HG03064 (cell line): ENCODE data around the gene PTPRJ.

Experiments
- ATAC-seq: cut with Tn5 transposase; IDR thresholded peaks from one replicate; pipeline ENCODE4 v1.9.1; 2021; ENCODE audit warnings: low read depth; ENCODE audit not compliant: unreplicated experiment

The PTPRJ gene

DNA sequence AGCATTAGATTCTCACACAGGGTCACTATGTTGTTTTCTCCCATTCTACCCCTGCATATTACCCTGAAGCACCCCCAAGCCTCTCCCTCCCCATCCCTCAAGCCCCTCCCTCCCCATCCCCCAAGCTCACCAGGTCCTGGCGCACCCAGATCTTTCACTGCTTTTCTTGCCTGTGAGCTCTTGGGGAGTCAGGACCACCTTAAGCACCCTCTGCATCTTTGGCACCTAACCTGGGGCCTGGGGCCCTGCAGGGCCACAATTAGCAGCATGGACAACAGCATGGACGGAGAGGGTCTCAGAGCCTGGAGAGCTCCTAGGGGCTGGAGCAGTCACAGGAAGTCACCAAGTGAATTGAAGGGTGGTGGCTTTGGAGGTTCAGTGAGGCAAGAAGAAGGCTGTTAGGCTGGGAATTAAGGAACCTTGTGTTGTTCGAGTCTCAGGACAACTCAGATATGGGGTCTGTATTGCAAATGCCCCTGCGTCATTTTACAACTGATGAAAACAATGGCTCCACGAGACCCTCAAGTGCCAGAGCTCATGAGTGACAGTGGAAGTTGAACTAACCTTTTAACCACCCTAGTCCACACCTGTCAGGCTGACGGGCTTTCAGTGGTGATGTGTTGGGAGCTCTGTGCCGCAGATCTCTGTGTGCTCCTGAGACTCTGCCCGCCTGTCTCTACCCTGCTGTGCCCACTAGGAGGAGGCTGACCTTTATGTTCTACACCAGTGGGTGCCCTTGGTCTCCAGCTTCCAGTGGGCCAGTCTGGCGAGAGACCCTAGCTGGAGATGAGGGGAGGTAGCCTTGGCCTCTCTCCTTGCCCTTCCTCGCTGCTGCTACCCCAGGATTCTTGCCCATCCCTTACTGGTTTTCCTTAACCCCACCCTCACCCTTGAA lies 125.0 kb downstream of the PTPRJ start:
- ATAC-seq: no peak

DNA sequence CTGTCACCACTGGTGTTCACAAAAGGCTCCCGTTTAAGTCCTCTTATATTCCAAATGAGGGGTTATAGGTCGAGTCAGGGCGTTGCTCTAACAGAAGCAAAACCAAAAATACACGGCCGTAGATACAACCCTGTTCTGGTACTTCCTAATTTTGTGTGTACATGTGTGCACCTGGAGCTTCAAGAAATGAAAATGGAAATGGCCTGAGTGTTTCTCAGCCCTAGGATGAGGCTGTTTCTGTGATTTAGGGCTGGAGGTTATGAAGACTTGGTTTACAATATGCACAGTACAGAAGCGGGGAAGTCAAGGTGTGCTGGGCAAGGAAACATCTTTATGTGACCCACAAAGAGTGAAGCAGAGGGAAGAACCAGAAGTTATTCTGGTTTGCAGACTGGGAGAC lies 125.8 kb downstream of the PTPRJ start:
- ATAC-seq: no peak

DNA sequence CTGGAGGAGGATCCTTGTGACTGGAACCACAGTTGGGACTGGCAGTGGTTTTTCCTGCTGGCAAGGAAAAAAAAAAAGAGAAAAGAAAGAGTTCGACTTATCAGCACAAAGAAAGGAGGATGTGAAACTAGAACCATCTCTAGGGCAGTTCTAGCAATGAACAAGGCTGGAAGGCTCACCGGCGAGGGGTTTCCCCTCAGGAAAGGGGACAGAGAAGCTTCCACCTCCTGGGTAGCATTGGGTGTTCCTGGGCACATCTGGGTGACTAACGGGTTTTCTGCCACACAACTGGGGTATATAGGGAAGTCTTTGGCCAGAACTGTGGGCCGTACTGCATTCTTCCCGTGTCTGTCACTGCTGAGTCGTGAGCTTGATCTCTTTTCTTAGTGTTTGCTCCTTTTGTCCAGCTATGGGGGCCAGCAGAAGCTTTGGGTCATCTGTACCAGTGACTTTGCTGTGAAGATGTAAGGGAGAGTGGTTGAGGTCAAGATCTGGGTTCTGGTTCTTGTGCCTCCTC lies 126.9 kb downstream of the PTPRJ start:
- ATAC-seq: peak; percentile 83

DNA sequence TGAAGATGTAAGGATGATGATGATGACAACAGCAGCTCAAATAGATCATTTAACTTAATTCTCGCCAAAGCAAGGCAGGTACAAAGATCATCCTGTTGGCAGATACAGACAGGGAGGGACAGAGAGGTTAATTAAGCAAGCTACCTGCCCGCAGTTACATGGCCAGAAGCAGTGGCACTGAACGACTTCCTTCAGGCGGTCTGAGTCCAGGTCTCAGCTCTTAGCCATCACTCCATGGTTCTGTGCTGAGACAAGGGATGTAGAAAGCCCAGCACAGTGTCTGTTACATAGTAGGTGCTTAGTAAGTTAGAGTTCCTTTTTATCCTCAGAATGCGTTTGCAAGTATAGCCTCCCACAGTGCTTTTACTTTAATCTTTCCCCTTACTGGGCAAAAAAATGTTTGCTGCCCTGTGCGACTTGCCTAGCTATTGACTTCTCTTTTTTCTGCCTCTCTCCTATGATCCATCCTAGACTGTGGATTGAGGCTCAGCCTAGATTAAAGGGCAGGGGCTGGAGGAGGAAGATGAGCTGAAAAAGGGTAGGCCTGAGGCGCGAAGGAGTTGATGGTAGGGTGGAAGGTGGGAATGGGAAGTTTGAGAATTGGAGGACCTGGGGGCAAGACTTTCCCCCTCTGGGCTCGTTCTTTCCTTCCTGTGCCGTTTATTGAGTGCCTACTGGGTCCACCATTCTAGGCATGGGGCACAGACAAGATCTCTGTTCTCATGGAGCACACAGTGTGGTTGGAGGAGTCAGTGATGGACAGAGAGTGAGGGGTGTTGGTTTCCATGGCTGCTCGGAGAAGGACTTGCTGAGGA lies 128.1 kb downstream of the PTPRJ start:
- ATAC-seq: no peak

DNA sequence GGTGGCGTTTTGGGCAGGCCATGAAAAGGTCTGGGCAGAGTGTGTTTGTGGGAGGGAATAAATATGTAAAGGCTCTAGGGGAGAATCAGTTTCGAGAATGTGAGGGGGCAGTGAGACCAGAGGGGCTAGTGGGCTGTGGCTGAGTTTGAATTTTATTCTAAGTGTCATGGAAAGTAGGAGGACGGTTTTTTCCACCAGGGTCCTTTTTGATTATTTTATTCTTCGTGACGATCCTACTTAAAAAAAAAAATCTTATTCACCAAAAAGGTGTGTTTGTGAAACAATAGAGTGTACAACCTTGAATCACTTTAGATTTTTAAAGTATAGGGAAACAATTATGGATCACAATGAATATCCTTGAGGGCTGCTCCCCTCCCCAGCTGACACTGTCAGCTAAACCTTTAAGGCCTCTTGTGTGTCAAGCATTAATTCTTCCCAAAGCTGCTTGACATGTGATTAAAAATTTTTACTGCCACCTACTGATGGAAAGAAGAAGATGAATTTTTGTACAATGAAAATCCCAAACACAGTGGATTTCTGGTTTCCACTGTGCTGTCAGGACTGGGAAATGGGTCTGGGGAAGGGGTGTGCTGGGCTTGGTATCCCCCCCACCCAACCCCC lies 128.8 kb downstream of the PTPRJ start:
- no peak for ATAC-seq

DNA sequence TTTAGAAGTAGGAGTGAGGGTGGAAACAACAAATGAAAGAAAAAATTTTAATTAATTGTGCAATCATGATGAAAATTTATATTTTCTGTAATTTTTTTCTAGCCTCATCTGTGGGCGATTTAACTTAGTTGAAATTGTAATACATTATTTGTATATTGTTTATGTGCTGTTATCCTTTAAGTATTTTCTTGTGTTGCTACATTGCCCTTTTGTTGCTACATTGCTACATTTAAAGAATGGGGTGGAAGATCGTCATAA lies 130.1 kb downstream of the PTPRJ start:
- ATAC-seq: no peak

DNA sequence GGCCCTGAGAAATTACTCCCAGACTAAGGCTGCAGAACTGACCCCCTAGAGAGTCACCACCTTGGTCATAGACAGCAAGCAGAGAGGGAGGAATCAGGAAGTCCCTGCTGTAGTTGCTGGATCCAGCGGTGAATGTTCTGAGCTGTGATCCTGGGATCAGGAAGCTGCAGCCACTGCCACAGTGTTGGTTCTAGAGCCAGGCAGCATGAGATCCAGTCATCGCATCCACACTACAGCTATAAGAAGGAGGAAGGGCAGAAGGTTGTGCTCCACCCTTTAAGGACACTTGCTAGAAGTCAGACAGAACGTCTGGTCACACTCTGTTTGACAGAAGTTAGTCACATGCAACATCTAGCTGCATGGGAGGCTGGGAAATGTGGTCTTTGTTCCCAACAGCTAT lies 131.5 kb downstream of the PTPRJ start:
- ATAC-seq: no peak

DNA sequence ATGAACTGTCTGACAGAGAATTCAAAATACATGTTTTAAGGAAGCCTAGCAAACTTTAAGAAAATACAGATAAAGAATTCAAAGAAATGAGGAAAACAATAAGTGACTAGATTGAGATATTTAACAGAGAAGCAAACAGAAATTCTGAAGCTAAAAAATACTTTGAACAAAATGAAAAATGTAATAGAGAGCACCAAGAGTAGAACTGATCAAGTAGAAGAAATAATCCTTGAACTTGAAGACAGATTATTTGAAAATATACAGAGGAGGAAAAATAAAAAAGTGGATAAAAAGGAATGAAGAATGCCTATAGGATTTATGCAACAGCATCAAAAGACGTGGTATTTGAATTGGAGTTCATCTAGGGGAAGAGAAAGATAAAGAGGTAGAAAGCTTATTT lies 134.4 kb downstream of the PTPRJ start:
- ATAC-seq: no peak

DNA sequence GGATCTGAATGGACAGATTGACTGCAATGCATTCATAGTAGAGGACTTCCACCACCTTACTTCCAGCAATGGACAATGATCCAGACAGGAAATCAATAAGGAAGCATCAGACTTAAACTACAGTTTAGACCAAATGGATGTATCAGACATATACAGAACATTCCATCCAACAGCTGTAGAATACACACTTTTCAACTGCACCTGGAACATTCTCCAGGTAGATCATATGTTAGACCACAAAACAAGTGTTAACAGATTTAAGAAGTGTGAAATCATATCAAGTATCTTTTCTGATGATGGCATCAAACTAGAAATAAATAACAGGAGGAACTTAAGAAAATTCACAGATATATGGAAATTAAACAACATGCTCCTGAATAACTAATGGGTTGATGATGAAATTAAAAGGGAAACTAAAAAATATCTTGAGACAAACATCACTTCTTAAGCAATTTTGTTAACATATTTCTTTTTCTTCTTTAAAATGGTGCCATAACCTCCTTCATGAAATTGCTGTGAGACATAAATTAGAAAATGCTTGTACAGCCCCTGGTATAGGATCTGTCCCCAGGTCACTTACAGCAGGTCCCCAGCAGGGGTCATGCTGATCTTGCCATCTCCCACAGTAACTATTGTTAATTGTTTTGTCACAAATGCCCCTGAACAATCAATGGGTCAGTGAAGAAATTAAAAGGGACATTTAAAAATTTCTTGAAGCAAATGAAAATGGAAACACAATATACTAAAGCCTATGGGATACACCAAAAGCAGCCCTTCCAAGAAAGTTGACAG lies 136.3 kb downstream of the PTPRJ start:
- no peak for ATAC-seq

DNA sequence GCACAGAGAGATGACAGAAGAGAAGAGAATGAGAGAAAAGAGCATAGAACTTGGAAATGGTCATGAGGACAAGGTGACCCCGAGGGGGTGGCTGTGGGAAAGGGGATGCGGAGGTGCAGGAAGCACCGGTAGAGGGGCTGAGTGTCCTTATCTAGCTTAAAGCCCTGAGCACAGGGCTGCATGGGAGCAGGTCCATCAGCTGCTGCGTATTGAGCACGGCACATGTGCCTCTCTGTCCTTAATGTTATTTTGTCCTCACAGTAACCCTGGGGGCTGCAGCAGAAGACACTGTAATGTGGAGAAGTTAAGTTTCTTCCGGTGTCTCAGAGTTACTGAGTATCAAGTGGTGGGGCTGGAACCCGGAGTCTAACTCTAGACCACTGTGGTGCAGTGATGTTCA lies 141.9 kb downstream of the PTPRJ start:
- ATAC-seq: no peak

DNA sequence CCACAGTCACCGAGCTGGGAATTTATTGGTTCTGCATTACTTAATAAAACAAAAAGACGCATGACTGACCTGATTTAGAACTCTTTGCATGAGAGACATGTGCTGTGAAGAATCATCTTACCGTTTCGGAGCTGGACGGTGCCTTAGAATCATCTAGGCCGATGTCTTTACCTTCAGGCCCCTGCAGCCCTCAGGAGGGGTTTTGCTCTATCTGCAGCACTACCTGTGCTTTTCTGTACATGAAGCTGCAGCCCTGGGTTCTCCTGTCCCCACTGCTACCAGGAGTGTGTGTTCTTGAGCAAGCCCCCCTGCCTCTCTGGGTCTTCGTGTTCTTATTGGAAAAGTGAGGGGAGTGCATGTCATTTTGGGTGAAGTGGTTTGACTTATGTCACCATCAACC lies 142.3 kb downstream of the PTPRJ start:
- no peak for ATAC-seq

DNA sequence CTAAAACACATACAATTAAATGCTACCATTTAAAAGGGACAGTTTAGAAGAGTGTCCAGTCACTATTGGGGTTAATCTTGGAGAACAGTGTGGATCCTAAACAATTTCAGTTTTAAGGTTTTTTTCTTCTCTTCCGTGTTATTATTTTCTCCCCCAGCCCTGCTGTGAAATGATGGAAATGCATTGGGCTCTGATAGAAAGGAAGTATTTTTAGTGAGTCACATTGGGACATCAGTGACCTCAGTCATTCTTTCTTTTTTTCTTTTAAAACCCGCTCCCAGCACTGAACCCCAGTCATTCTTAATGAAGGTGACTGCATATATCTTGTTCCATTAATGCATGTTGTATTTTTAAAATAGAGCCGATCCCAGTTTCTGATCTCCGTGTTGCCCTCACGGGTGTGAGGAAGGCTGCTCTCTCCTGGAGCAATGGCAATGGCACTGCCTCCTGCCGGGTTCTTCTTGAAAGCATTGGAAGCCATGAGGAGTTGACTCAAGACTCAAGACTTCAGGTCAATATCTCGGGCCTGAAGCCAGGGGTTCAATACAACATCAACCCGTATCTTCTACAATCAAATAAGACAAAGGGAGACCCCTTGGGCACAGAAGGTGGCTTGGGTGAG lies 143.0 kb downstream of the PTPRJ start:
- no peak for ATAC-seq

DNA sequence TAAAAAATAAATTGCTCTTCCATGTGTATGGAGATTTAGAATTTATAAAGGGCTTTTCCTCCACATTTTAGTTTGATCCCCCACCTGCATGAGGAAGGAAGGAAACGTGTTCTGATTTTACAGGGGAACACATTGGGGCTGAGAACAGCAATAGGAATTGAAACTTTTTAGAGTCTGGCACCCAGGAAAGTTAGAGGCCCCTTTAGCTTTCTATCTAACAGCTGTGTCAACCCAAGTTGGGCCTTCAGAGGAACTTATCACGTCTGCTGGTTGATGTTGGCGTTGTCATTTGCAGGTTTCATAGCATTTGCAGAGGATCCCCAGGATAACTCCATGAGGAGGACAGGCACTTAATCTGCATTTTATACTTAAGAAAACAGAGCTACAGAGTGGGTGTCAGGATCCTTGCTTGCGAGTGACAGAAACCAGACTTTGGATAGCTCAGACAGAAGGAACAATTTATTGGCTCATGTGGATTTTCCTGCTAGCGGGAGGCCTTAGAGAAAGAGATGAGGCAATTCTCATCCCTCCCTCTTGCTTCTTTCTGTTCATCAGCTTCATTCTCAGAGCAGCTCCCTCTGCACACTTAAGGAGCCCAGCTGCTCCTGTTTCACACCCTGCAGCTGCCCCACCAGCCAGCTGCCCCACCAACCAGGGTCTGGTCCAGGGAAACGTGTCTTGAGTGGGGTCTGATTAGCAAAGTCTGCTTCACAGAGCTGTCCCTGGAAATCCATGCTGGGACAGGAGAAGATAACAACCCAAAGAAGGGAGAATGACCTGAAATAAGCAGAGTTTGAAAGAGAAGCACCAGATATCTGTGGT lies 143.8 kb downstream of the PTPRJ start:
- ATAC-seq: no peak

DNA sequence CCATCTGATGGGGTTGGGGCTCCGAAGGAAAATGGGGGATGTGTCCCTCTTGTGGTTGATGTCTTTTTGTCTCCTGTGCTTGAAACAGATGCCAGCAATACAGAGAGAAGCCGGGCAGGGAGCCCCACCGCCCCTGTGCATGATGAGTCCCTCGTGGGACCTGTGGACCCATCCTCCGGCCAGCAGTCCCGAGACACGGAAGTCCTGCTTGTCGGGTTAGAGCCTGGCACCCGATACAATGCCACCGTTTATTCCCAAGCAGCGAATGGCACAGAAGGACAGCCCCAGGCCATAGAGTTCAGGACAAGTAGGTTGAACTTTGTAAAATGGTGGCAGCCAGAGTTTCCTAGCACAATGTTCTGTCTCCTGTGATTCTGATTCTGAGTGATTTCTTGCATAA lies 144.5 kb downstream of the PTPRJ start:
- ATAC-seq: no peak

DNA sequence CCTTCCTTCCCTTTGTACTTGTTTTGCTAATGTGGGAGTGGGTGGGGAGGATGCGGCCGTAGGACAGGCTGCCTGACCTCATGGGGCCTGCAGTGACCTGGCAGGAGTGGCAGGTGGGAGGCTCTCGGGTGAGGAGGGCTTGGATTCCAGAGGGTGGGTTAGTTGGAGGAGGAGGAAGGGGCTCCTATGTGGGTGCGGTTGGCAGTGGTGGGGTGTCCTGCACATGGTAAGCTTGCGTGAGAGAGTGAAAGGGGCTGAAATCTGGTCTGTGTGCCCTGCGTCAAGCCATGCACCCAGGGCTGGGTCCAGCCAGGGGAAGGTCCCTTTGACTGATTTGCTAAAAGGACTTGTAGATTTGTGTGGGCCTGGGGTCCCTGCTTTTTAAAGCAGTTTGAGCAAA lies 145.5 kb downstream of the PTPRJ start:
- no peak for ATAC-seq

DNA sequence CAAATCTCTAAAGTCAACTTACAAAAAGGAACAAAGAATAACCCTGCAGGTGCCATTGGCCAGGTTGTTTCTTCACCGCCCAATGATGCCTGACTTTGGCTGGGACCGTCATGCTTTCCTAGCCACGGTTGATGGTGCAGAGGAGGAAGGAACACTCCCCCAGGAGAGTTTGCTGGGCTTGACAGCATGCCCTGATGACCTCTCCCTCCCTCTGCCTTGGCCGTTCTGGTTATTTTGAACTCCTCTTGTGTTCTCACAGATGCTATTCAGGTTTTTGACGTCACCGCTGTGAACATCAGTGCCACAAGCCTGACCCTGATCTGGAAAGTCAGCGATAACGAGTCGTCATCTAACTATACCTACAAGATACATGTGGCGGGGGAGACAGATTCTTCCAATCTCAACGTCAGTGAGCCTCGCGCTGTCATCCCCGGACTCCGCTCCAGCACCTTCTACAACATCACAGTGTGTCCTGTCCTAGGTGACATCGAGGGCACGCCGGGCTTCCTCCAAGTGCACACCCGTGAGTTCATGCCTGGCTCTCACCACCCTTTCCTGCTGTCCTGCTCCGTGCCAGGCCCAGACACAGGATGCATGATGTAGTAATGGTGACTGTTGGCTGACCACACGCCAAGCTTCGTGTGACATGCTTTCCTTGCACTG lies 147.3 kb downstream of the PTPRJ start:
- ATAC-seq: no peak

DNA sequence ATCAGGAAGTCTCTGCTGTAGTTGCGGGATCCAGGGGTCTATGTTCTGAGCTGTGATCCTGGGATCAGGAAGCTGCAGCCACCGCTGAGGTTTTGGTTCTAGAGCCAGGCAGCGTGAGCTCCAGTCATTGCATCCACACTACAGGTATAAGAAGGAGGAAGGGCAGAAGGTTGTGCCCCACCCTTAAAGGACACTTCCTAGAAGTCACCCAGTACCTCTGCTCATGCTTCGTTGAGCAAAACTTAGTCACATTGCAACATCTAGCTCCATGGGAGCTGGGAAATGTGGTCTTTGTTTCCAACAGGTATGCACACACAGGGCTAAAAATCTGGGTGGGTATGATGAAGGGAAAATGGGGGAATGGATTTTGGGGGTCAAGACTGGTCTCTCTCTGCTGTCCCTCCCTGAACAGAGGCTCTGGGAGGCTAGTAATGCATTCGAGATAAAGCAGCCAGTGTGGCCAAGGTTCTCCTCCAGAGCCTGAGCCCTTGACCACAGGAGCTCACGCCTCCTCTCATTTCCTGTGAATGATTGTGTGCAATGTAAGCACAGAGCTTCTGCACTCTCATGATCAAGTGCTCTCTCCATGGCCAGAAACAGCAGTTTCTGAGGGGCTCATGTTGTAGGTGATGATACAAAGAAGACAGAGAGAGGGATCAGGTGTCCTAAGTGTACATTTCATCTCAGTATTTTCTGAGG lies 149.5 kb downstream of the PTPRJ start:
- no peak for ATAC-seq

DNA sequence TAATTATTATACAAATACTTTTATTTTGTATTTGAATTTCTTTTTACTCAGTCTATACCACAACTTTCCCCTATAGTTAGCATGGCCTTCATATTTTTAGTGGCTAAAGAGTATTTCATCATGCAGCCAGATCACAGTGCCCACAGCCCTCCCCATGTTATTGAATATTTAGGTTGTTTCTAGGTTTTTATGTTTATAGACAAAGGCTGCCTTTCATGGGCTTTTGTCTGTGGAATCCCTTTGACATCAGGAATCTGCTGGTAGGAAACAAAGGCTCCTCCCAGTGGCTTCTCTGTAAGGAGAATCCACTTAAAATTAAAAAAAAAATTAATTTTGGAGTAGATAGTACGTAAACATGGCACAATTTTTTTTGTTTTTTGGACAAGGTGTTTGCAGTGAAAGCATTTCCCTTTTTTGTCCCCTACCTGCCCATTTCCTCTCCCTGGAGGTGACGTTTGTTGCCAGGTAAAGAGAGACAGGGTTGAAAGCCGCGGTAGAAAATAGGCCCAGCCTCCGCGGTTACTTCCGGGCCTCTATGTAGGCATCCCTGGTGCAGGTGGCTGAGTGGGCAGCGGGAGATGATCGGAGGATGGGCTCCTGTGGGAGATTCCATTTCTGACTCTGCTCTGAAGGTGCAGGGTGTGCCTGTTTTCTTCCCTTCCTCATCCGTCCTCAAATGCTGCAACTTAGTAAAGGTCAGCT lies 154.0 kb downstream of the PTPRJ start:
- ATAC-seq: no peak
